ENCODE data around the gene CEACAM1.
"Not testable (repeated sequence)": the region's sequence is repeated elsewhere in the genome, so short reads cannot be mapped to it uniquely, and the experiment has no call there.

The CEACAM1 gene

DNA sequence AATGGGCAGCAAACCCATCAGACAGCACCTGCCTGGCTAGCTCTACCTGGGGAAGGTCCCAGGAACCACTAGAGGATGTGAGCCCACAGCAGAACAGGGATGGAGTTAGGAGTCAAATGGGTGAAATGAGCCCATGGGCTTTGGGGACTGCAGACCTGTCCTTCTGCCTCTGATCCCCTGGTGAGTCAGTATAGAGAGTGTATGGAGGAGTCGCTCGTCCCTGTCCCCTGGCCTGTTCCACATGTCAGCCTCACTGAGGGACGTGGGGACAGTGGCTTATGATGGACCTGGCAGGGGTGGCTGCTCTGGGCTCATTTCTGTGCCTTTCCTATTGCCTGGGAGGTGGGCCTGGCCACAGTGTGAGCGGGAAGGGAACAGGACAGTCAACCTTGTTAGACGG, 4.0 kb downstream of the CEACAM1 start:
- DNase-seq (ENCODE audit: low read depth): no peak
- TF ChIP-seq, protein P1, sequence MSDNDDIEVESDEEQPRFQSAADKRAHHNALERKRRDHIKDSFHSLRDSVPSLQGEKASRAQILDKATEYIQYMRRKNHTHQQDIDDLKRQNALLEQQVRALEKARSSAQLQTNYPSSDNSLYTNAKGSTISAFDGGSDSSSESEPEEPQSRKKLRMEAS (IDR thresholded peaks at IDR 0.05; ENCODE audit: low read depth, low read length): no peak
- TF ChIP-seq MYC (IDR thresholded peaks at IDR 0.05; ENCODE audit: low read depth, low read length): no peak
- TF ChIP-seq POLR2A (IDR thresholded peaks at IDR 0.05; ENCODE audit: extremely low read depth, insufficient read length): no peak
- TF ChIP-seq, protein P2, sequence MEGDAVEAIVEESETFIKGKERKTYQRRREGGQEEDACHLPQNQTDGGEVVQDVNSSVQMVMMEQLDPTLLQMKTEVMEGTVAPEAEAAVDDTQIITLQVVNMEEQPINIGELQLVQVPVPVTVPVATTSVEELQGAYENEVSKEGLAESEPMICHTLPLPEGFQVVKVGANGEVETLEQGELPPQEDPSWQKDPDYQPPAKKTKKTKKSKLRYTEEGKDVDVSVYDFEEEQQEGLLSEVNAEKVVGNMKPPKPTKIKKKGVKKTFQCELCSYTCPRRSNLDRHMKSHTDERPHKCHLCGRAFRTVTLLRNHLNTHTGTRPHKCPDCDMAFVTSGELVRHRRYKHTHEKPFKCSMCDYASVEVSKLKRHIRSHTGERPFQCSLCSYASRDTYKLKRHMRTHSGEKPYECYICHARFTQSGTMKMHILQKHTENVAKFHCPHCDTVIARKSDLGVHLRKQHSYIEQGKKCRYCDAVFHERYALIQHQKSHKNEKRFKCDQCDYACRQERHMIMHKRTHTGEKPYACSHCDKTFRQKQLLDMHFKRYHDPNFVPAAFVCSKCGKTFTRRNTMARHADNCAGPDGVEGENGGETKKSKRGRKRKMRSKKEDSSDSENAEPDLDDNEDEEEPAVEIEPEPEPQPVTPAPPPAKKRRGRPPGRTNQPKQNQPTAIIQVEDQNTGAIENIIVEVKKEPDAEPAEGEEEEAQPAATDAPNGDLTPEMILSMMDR (IDR thresholded peaks at IDR 0.05; ENCODE audit: low read depth, low read length): no peak
- no peak overlapping the region for H3K4me3 ChIP-seq (ENCODE audit: low read depth, low read length)

DNA sequence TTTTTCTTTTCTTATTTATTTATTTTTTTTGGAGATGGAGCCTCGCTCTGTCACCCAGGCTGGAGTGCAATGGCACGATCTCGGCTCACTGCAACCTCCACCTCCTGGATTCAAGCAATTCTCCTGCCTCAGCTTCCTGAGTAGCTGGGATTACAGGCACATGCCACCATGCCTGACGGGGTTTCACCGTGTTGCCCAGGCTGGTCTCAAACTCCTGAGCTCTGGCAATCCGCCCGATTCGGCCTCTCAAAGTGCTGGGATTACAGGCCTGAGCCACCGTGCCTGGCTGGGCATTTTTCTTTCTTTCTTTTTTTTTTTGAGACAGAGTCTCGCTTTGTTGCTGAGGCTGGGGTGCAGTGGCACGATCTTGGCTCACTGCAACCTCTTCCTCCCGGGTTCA, 6.0 kb downstream of the CEACAM1 start:
- H3K4me3 ChIP-seq (ENCODE audit: low read depth, low read length): not testable (repeated sequence)

DNA sequence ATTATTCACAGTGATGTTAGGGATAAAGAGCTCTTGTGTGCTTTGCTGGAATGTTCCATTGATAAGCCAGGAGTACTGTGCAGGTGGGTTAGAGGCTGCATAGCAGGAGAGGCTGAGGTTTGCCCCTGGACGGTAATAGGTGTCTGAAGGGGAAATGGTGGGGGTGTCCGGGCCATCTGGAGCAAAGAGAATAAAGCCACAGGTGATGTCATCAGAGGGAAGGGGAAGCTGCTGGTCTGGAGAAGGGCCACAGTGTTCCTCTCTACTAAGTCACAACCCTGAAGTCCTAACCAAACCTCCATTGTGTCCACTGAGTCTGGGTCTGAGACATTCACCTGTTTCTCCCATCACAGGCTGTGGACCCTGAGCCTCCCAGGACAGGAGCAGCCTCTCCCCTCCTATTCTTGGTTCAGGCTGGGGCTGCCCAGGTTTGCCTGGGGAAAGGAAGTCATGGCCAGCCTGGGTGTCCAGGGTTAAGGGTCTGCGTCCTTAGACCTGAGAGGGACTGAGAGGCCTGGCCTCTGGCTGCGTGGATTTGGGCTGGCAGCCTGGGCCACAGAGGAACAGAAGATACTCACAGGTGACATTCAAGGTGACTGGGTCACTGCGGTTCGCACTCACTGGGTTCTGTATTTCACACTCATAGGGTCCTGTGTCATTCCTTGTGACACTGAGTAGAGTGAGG, 6.8 kb downstream of the CEACAM1 start:
- no peak overlapping the region for H3K4me3 ChIP-seq (ENCODE audit: low read depth, low read length)
- no peak for DNase-seq (ENCODE audit: low read depth)
- no peak for TF ChIP-seq MYC (IDR thresholded peaks at IDR 0.05; ENCODE audit: low read depth, low read length)
- no peak for TF ChIP-seq POLR2A (IDR thresholded peaks at IDR 0.05; ENCODE audit: extremely low read depth, insufficient read length)
- TF ChIP-seq, protein P1 (IDR thresholded peaks at IDR 0.05; ENCODE audit: low read depth, low read length): no peak
- TF ChIP-seq, protein P2 (IDR thresholded peaks at IDR 0.05; ENCODE audit: low read depth, low read length): no peak

More for the DNA sequence above, 6.0 kb downstream of the CEACAM1 start:
- DNase-seq (ENCODE audit: low read depth): not testable (repeated sequence)

DNA sequence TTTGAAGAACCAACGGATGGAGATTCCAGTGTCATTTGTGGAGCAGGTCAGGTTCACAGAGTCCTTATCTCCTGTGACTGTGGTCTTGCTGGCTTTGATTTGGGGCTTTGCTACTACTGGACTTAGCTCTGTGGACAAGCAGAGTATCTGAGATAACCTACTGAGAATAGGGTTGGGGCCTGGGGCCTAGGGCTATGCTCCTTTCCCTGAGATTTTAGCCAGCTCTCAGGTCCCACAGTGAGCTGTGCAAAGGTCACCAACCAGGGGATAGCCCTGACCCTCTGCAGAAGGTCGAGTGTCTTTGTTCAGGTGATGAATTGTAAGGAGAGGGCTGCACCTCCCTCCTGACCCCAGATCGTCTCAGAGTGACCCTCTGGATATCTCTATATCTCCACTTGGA, 9.2 kb downstream of the CEACAM1 start:
- no peak overlapping the region for H3K4me3 ChIP-seq (ENCODE audit: low read depth, low read length)
- no peak for DNase-seq (ENCODE audit: low read depth)
- TF ChIP-seq, protein P1 (IDR thresholded peaks at IDR 0.05; ENCODE audit: low read depth, low read length): no peak
- TF ChIP-seq, protein P2 (IDR thresholded peaks at IDR 0.05; ENCODE audit: low read depth, low read length): no peak
- no peak for TF ChIP-seq MYC (IDR thresholded peaks at IDR 0.05; ENCODE audit: low read depth, low read length)
- no peak for TF ChIP-seq POLR2A (IDR thresholded peaks at IDR 0.05; ENCODE audit: extremely low read depth, insufficient read length)

DNA sequence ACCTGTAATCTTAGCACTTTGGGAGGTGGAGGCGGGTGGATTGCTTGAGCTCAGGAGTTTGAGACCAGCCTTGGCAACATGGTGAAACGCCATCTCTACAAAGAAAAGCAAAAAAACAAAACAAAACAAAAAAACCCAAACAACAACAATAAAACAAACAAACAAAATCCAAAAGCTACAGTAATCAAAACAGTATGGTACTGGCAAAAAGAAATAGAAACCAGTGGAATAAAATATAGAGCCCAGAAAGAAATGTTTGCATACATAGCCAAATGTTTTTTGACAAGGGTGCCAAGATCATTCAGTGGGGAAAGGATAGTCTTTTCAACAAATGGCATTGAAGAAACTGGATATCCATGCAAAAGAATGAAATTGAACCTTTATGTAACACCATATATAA, 11.5 kb downstream of the CEACAM1 start:
- TF ChIP-seq POLR2A (IDR thresholded peaks at IDR 0.05; ENCODE audit: extremely low read depth, insufficient read length) (no peak), MYC (IDR thresholded peaks at IDR 0.05; ENCODE audit: low read depth, low read length) (no peak)
- TF ChIP-seq, protein P2 (IDR thresholded peaks at IDR 0.05; ENCODE audit: low read depth, low read length): no peak
- TF ChIP-seq, protein P1 (IDR thresholded peaks at IDR 0.05; ENCODE audit: low read depth, low read length): no peak
- no peak overlapping the region for H3K4me3 ChIP-seq (ENCODE audit: low read depth, low read length)
- DNase-seq (ENCODE audit: low read depth): no peak

DNA sequence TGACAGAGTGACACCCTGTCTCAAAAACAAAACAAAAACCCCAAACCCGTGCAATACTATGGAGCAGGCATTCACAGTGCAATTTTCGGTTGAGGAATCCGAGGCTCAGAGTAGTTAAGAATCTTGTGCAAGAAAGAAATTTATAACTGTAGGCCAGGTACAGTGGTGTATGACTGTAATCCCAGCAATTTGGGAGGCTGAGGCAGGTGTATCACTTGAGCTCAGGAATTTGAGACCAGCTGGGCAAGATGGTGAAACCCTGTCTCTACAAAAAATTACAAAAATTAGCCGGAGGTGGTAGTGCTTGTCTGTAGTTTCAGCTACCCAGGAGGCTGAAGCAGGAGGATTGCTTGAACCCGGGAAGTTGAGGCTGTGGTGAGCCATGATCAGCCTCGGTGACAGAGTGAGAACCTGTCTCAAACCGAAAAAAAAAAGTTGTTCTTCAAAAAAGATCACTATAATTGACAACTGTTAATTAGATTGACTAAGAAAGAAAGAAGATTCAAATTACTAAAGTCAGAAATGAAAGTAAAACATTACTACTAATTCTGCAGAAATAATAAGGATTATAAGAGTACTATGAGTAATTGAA, 12.9 kb downstream of the CEACAM1 start:
- no peak overlapping the region for H3K4me3 ChIP-seq (ENCODE audit: low read depth, low read length)
- DNase-seq (ENCODE audit: low read depth): no peak
- TF ChIP-seq MYC (IDR thresholded peaks at IDR 0.05; ENCODE audit: low read depth, low read length) (no peak), POLR2A (IDR thresholded peaks at IDR 0.05; ENCODE audit: extremely low read depth, insufficient read length) (no peak)
- TF ChIP-seq, protein P2 (IDR thresholded peaks at IDR 0.05; ENCODE audit: low read depth, low read length): no peak
- TF ChIP-seq, protein P1 (IDR thresholded peaks at IDR 0.05; ENCODE audit: low read depth, low read length): no peak

Measured in NB4 (cell line).